ENCODE results near the gene ZBP1.

ZBP1 gene

DNA sequence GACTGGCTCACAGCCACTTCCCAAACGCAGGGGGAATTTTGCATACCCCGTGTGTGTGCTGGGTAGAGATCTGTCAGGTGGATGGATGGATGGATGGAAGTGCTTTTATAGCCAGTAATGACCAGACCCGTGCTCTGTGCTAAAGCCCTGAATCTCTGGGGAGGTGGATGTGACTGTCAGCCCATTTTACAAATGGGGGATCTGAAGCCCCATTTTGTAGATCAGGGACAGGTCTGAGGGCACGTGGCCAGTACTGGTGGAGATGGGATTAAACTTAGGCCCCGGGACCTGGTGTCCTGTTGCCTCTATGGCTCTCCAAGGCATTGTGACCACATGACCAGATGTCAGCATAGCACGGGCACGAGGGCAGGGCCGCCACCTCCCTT, 38.2 kb upstream of the ZBP1 start:
- DNase-seq (ENCODE audit: low read depth) = no peak

DNA sequence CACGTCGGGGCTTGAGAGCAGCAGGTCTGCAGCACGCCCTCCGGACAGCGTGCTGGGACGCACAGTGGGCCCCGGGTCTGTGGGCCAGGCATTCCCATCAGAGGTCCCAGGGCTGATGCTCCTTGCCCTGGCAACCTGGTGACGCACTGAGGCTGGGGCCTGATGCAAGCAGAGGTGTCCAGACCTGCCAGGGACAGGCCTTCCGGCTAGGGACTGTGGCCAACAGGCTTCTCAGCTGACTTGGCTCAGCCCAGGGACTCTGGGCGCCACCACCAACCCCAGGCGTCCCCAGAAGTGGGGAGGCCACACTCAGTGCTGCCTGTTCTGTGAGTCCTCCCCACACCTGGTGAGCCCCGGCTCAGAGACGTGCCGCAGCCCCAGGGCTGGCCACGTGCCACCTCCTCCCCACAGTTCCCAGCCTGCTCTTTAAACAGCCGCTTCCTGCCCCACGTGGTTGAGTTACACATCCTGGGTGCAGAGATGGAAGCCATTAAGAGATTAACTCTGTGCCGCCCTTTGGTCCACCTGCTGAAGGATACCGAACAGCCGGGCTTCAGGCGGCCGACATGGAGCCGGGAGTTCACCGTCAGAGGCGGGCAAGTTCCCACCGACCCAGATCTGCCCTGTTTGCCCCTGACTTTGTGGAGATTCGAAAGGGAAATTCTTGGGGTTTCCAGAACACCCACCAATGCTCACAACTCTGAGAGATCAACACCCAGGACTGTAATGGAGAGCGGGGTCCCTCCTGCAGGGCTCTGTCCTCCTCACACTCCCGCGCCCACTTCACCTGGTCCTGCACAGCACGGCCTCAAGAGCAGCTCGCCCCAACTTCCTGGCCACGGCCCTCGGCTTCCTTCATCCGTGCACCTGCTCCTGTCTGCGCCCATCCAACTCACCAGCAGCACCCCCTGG, 37.6 kb upstream of the ZBP1 start:
- DNase-seq (ENCODE audit: low read depth) = no peak

DNA sequence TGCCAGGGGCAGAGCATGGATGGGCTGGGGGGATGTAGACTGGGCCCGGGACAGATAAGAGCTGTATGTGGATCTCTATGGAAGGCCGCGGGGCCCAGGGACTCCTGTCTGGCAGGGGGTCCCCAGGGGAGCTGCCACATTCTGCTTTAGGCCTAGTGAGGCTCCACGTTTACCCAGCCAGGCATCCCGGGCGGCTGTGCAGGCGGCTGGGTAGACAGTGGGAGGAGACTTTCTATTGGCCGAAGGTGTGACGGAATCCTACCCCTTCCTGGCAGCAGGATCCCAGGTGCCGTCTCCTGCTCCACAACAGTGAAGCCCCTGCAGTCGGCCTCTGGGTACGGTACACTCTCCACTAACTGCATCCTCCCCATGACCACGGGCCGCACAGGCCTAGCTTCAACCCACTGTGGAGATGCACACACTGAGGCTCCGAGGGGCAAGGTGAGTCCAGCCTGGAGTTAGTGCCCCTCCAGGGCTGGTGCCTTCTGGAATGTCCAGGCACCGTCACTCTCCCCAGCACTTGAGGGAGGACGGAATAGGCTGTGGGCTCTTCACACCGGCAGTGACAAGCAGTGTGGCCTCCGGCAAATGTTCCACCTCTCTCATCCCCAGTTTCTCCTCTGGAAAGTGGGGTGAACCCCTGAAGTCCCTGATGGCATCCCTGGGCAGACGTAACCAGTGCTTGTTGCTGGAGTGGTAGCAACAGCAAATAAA, 36.8 kb upstream of the ZBP1 start:
- no peak for DNase-seq (ENCODE audit: low read depth)

DNA sequence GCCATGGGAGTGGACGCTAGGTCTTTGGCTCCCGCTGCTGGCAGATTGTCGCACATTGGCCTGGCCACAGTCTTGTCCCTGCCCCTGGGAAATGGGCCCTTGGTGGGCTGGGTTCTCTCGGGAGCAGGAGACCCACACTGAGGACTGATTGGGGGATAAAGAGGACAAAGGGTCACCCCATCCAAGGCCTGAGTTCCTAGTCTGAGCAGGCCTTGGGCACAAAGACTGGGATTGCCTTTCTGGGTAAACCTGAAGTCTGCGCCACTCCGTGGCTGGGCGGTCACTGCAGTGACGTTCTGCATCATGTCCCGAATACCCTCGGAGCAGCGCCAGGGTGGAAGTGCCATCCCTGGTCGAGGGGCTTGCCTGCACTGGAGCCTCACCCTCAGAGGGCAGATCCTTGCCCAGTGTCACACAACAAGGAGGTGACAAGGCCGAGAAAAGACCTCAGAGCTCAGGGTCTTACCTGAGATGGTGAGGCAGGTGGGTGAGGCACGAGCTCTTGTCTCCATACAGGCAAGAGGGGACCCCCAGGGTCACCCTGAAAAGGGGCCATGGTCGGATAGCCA, 36.1 kb upstream of the ZBP1 start:
- DNase-seq (ENCODE audit: low read depth) = no peak

DNA sequence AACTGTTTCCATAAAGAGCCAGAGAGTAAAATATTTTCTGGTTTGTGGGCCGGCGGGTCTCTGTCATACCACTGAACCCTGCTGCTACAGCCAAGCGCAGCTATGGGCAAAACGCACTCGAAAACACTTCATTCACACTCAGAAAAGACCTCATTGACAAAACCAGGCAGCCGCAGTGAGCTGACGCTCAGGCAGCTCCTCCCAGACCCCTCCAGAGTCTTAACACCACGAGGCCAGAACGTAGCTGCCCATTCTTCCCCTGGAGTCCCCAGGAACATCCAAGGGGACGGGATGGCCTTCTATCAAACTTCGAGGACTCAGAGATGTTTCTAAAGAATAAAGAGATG, 35.6 kb upstream of the ZBP1 start:
- no peak for DNase-seq (ENCODE audit: low read depth)

DNA sequence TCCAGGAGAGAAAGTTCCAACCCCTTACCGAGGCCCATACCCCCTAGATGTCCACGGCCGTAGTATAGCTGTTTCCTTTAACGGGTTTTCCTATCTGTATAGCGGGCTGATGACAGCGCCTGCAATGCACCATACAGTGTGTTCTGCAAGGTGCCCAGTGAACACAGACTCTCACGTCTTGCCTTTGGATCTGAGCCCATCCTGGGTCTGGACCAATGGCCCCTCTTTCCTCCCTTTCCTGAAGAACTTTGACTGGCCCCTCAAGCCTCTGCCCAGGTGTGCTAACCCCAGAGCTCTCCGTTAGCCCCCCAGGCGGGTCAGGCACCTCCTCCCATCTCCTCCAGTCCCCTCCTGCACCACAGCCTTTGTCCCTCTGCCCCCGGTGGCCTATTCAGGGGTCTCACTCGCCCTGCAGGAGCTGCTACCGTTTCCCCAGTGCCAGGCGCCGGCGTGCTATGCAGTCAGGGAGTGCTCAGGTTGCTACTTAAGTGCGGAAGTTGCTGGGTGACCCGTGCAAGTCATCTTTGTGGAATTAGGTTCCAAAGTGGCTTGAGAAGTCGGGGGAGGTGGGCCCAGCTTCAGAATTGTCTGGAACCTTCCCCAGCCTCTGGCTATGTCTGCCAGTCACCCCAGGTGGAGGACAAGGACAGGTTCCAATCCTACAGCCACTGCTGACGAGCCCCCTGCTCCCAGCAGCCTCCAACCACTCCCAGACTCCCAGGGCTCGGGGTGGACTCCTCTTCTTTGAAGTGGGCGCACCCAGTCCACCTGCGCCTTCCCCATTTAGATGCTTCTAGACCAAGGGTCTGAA, 35.0 kb upstream of the ZBP1 start:
- DNase-seq (ENCODE audit: low read depth) = no peak

DNA sequence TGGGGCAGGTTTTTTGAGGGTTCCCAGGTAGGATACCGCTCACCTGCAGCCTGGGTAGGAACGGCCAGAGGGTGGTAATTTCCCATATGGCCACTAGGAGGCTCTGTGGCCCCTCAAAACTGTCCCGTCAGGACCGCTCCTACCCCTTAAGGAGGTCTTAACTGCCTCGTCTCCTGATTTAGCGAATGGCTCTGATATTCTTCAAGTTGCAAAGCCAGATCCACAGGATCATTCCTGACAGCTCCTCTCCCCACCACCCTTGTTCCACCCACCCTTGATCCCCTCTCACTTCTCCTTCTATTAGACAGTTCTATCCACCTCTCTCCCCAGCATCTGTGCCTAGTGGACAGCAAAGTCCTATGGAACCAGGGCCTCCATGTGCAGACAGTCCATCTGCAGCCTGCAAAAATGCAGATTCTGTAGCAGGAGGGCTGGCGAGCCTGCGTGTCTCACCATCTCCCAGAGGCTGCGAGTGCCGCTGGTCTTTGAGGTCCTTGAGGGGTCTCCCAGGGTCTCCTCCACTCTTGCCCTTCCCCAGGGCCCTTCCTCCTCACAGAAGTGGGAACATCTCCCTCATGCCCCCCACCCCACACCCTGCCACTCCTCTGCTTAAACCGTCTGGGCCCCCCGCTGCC, 34.3 kb upstream of the ZBP1 start:
- DNase-seq (ENCODE audit: low read depth) = no peak

DNA sequence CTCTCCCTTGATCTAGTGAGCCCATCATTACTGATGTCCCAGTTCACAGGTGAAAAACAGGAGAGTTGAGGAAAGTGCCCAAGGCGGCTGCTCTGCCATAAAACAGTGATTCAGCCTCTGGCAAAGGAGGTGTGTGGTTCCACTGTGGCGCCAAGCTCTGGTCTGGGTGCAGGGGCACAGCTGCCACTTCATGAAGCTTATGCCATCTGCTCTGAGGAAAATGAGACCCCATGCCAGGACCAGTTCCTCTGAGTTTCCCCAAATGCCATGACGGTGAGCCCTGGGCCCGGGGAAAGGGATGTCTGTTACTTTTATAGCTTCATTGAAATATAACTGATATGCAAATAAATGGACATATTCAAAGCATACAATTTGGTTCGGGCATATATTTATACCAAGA, 33.7 kb upstream of the ZBP1 start:
- DNase-seq (ENCODE audit: low read depth) = no peak

DNA sequence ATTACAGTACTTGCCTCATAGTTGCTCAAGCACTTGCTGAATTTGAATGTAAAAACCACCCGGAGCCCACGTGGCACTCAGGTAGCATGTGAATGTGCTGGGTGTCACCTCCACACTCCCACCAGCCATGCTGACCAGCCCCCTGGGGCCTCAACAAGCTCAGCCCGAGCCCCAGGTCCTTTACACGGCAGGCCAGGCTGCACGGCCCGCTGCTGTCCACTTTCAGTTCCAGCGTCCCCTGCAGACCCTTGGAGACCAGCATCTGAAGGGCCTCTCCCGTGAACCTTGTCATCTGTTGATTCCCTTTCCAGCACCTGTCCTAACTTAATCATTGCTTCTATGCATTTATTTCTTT, 33.3 kb upstream of the ZBP1 start:
- DNase-seq (ENCODE audit: low read depth) = no peak

DNA sequence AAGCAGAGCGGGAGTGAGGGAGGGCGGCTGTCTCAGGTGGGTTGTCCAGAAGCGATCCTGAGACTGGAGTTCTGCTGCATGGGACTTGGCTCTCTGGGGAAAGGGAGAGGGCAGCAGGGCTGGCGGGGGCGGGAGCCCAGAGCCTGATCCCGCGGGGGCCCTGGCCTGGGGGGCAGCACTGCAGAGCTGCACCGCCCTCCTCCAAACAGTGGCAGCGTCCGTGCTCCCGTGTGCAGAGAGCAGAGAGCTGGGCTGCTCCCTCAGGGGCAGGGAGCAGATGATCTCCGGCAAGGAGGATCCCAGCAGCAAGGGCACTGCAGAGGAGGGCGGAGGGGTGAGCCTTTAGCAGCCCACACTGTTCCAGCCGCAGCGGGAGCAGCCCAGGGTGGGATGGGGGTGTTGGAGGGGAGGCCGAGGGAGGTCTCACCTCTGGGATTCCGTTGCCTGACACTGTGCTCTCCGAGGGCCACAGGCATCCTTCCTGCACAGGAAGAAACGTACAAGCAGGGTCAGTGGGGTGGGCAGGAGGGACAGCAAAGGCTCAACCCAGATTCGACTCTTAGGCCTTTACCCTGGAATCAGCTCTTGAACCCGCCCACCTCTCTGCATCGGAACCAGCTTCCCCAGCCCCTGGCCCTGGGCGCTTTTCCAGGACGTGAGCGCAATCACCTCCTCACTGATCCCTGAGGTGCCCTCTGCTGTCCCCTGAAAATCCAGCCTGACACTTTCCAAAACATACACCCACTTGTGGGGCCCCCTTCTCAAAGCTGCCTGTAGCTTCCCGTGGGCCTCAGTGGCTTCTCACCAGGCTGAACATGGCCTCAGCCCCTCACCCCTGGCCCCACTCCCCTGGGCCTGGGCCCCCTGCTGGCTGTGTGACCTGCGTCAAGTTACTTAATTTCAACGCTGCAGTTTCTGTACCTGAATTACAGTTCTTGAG, 32.6 kb upstream of the ZBP1 start:
- DNase-seq (ENCODE audit: low read depth) = no peak

DNA sequence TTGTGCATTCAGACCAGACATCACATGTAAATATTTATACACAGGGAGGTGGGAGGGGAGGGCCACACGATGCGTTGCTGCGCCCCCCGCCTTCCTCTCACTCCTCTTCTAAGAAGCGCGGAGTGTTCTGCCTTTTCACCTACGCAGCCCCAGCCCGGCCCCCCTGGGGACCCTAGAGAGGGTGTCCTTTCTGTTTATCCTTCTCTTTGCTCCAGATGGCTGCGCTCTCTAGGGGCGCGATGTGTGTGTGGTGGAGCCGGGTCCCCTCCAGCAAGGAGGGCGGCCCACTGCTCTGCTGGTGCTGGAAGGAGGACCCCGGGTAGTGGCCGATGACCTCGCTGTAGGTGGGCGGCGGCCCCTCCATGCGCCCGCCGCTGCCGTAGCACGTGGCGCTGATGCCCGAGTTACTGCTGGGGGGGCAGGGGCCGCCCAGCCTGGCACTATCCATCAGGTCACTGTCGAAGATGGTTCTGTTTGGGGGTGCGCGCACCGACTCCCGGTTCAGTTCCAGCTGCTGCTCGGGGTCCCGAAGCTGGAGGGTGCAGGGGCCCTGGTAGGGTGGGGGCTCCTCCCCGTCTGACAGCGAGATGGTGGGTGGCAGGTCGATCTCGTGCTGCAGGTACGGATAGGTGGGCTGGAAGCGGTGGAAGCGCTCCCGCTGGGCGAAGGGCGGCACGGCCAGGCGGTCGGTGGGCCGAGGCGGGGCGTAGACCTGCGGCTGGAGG, 31.8 kb upstream of the ZBP1 start:
- DNase-seq (ENCODE audit: low read depth) = no peak

DNA sequence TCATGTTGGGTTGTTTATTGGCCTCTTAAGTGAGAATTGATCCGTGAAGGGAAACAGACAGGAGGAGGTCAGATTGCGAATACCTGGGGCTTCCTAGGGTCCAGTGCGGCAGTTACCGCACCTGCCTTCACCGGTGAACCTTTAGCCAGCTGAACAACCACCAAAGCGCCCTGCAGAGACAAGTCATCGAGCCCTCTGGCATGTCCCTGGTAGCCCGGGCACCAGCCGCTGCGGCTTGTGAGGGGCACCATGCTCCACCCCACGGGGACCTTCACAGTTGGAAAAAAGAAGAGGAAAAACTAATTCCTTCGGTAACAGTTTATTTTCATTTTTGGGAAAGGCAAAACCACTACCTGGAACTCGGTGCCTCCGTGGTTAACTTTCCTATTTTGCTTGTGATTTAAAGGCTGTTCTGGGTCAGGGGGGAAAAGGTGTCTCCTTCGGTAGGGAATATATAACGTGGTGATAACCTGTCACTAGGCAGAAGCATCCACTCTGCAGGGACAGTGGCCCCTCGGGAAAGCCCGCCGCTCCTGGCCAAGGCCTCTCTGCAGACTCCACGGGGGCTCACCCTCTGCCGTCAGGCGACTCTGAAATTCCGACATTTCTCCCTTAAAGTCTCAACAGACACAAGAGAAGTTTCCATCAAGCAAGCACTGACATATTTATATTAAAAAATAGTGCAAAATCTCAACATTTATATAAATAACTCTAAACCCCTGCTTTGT, 30.7 kb upstream of the ZBP1 start:
- DNase-seq (ENCODE audit: low read depth) = no peak

DNA sequence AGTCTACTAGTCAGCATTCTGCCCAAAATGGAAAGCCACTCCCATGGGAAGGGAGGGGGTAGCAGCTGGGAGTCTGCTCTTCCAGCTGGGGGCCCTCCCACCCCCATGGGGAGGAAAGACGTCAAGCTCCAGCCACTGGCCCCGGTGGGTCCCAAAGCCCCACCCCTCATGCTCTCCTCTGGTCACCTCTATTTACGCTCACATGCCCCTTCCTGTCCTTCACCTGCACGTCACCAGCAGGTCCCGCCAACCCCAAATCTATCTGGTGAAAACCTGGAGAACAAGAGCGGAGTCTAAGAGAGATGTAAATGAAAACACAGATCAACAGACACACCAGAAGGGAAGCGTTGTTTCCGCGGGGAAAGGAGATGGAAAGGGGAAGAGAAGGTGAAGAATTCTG, 30.0 kb upstream of the ZBP1 start:
- DNase-seq (ENCODE audit: low read depth) = no peak

DNA sequence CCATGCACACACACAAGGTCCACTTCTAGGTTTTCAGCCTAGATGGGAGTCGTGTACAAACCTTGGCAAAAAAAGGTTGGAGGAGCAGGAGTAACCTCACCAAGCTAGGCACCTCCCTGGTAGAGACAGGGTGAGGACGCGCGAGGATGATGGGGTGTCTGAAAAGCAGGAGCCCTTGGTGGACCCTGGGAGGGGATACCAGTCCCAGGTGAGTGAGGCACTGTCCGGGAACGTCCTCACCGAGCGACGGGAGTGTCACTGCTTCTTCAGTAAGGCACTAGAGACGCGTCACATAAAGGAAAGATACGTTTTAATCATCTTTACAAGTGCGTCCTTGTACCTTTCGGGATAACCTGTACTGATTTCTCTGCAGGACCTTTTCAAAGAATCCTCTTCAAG, 29.4 kb upstream of the ZBP1 start:
- no peak for DNase-seq (ENCODE audit: low read depth)

DNA sequence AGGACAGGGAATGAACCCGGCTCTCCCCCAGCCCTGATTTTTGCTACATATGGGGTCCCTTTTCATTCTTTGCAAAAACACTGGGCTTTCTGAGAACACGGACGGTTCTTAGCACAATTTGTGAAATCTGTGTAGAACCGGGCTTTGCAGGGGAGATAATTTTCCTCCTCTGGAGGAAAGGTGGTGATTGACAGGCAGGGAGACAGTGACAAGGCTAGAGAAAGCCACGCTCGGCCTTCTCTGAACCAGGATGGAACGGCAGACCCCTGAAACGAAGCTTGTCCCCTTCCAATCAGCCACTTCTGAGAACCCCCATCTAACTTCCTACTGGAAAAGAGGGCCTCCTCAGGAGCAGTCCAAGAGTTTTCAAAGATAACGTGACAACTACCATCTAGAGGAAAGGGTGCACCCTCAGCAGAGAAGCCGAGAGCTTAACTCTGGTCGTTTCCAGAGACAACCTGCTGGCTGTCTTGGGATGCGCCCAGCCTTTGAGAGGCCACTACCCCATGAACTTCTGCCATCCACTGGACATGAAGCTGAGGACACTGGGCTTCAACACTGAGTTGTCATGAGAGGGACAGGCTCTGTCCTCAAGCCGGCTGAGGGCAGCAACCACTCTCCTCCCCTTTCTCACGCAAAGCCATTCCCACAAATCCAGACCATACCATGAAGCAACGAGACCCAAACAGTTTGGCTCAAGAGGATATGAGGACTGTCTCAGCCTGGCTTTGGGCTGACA, 28.8 kb upstream of the ZBP1 start:
- no peak for DNase-seq (ENCODE audit: low read depth)

DNA sequence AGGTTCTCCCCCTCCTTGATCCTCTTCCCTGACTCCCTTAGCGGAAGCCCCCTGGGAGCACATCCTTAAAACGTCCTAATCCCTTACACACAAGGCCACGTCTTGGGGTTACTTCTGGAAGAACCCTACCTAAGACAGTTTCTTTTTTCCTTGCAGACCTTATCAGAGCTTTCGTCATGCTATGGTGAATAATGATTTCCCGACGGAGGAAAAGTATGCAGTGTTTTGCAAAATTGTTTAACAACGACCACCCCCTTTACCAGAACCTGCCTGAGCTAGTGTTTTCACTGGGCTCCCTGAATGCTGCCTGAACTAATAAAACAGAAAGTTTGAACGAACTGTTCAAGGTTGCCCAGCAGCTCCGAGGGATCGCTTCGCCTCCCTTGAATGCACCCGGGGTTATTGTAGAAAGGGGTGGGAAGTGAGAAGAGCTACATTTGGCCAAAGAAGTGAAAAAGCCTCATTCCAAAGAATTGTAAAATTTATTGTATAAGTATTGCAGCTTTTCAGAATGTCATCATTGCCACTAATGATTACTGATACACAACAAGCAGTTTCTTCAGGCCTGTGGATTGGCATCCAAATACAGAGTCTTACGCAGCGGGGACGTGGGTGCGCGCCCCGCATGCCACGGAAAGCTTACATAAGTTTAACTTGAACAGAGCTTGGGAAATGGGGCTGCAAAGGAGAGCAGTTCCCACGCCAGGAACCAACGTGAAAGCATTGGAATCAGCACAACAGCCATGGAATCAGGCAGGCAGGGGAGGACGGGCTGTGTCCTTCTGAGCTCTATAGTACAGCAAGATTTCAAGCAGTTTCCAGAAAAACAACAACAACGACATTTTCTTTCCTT, 27.9 kb upstream of the ZBP1 start:
- no peak for DNase-seq (ENCODE audit: low read depth)

DNA sequence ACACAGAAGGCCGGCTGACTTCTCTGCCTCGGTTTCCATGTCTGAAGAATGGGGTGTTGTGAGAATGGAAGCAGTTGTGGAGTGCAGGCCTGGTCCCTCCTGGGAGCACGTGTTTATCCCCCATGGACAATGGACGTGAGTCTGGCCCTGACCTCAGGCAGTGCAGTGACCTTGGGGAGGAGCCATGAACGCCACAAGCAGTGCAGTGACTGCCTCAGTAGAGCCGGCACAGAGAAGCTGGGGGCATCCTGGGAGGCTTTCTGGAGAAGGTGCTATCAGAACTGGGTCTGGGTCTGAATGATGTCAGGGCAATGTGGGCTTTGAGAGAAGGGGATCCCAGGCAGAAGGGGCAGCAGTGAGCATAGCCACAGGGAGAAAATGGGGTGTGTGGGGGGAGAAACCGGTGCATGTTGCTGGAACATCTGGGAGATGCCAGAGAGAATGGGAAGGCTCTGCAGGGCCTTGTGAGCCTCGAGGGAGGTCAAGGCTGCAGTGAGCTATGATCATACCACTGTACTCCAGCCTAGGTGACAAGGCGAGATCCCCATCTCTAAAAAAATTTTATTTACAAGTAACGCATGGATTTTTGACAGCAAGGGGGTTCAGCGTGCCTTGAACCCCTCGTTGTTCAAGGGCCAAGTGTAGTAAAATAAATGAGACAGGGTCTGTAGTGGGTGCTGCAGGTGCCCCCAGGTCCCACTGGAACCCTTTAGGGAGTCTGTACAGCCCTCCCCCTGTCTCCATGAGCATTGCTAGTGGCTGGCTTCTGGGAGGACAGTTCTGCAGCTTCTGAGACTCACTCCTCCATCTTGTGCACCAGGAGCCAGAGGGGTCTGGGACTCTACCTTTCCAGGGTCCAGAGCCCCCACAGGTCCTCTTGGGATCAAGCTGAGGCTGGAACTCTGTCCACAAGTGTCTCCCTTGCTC, 27.0 kb upstream of the ZBP1 start:
- DNase-seq (ENCODE audit: low read depth) = no peak
